Measurements from ENCODE around the gene OR8J3. TPM values are rescaled to one million over a fixed set of nuclear protein-coding genes. Genes with fewer than 3 reads are reported as not detected.

Gene OR8J3
- total and polyA plus RNA-seq, 10 of the 15 experiments (the other 5 are each of a cell fraction or from before 2014, with no cell fraction given) = not detected

GRCh38 chr11:56103210-56103737 is 36.7 kb downstream of the OR8J3 start, which contains the start of gene OR8H2:
TSS of gene OR8H2 (plus strand) at chr11:56103687. CDS start at chr11:56105043, 1,356 bp downstream.
- ChIA-PET RAD21 (ENCODE audit: unreplicated experiment) (no interaction called here), POLR2A (no interaction called here), CTCF (no interaction called here), SMC1A (ENCODE audit: uncharacterized antibody, unreplicated experiment) (no interaction called here)
- Histone ChIP-seq H3K4me3 (no peak within 1 kb of the TSS), H3K27me3 (replicated peaks in 1 of 2; ENCODE audit: control insufficient read depth in 2 of 2, insufficient read depth in 2 of 2, low read length in 1 of 2) (no peaks in the 10 kb centered on the region), H3K36me3 (ENCODE audit: control insufficient read depth in 2 of 2, insufficient read depth in 2 of 2, low read length in 1 of 2) (no peaks in the 10 kb centered on the region), H3K4me2 (ENCODE audit: control insufficient read depth, insufficient read depth) (no peak within 1 kb of the TSS), H3K4me1 (ENCODE audit: control insufficient read depth, insufficient read depth, low read length) (no peaks in the 10 kb centered on the region), H3K9me3 (replicated peaks; ENCODE audit: control insufficient read depth, insufficient read depth, low read length) (no peaks in the 10 kb centered on the region), H3K79me2 (ENCODE audit: control insufficient read depth, insufficient read depth, low read length) (no peaks in the 10 kb centered on the region), H4K20me1 (ENCODE audit: control insufficient read depth, insufficient read depth) (no peaks in the 10 kb centered on the region), H3K27ac (ENCODE audit: control insufficient read depth, insufficient read depth) (no peak within 1 kb of the TSS), H2AFZ (ENCODE audit: control insufficient read depth, low read depth, low read length) (no peak within 1 kb of the TSS), H3K9ac (ENCODE audit: control insufficient read depth, insufficient read depth, low read length) (no peak within 1 kb of the TSS)
- intact Hi-C loops (cut with micrococcal nuclease; ENCODE audit: unreplicated experiment) = no loop called here
- ATAC-seq (no peak), FAIRE-seq (no peak), DNase-seq (ENCODE audit: low read depth, low spot score) (no peak)
- TF ChIP-seq SUZ12 (IDR thresholded peaks at IDR 0.05; ENCODE audit: unreplicated experiment) (no peak), MLLT1 (IDR thresholded peaks at IDR 0.05) (no peak), CHD2 (IDR thresholded peaks at IDR 0.05; ENCODE audit: borderline replicate concordance, low read depth, low read length) (no peak), ATF2 (IDR thresholded peaks at IDR 0.05; ENCODE audit: low read length) (no peak), JUNB (IDR thresholded peaks at IDR 0.05) (no peak), CREM (IDR thresholded peaks at IDR 0.05; ENCODE audit: low read depth) (no peak), TAF1 (IDR thresholded peaks at IDR 0.05; ENCODE audit: borderline replicate concordance, low read depth, low read length) (no peak), SIN3A (IDR thresholded peaks at IDR 0.05; ENCODE audit: low read depth, low read length) (no peak), E4F1 (IDR thresholded peaks at IDR 0.05; ENCODE audit: borderline replicate concordance, partially characterized antibody) (no peak), NFYB (IDR thresholded peaks at IDR 0.05; ENCODE audit: insufficient read depth, low read depth, low read length) (no peak), SREBF1 (IDR thresholded peaks at IDR 0.05; ENCODE audit: low read length) (no peak), ZBTB11 (CRISPR knock-in tag; IDR thresholded peaks at IDR 0.05) (no peak), GABPA (IDR thresholded peaks at IDR 0.05; ENCODE audit: low read depth) (no peak), E2F4 (IDR thresholded peaks at IDR 0.05; ENCODE audit: low read depth, low read length) (no peak), PML (IDR thresholded peaks at IDR 0.05; ENCODE audit: low read length) (no peak)
- no TSS peak for BruUV-seq (replicated peaks)
- in situ Hi-C loops (cut with MboI) = no loop called here

Measured in GM12878 (cell line).